CD4-positive, alpha-beta T cell treated with Interferon gamma for 1 hour (primary cell): Measurements from ENCODE around the gene GPR32.

Experiments used
- DNase-seq: peaks from one replicate; pipeline ENCODE4 v3.0.0-alpha.2; 2020

Gene GPR32

GRCh38 chr19:50785329-50785728 is 15.1 kb downstream of the GPR32 start:
- no peak for DNase-seq

GRCh38 chr19:50790396-50790795 is 20.1 kb downstream of the GPR32 start, which contains the start of gene ACP4:
ACP4 (plus strand) TSS chr19:50790415; CDS start chr19:50790415, 0 bp downstream.
- DNase-seq: no peak

- no peak for DNase-seq
These were observed 20.7 kb downstream of the GPR32 start for GRCh38 chr19:50790922-50791467.

DNA sequence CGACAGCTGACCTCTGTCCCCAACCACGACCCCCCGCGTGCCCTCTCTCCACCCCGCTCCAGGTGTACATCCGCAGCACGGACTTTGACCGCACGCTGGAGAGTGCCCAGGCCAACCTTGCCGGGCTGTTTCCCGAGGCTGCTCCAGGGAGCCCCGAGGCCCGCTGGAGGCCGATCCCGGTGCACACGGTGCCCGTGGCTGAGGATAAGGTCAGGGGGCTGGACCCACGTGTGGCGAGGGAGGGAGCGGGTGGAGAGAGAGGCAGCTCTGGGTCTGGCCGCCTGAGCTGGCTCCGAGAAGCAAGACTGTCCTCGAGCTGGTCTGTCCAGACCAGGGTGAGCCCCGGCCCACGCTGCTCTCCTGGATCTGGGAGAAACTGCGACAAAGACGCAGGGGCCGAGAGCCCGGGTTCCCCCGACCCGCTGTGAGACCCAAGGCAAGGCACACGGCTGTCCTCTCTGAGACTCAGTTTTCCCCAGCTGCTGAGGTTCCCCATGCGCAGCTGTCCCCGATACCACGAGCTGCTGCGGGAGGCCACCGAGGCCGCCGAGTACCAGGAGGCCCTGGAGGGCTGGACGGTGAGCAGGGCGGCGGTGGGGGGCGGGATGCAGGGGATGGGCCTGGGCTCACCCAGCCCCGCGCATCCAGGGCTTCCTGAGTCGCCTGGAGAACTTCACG is 21.5 kb downstream of the GPR32 start:
- no peak for DNase-seq

DNA sequence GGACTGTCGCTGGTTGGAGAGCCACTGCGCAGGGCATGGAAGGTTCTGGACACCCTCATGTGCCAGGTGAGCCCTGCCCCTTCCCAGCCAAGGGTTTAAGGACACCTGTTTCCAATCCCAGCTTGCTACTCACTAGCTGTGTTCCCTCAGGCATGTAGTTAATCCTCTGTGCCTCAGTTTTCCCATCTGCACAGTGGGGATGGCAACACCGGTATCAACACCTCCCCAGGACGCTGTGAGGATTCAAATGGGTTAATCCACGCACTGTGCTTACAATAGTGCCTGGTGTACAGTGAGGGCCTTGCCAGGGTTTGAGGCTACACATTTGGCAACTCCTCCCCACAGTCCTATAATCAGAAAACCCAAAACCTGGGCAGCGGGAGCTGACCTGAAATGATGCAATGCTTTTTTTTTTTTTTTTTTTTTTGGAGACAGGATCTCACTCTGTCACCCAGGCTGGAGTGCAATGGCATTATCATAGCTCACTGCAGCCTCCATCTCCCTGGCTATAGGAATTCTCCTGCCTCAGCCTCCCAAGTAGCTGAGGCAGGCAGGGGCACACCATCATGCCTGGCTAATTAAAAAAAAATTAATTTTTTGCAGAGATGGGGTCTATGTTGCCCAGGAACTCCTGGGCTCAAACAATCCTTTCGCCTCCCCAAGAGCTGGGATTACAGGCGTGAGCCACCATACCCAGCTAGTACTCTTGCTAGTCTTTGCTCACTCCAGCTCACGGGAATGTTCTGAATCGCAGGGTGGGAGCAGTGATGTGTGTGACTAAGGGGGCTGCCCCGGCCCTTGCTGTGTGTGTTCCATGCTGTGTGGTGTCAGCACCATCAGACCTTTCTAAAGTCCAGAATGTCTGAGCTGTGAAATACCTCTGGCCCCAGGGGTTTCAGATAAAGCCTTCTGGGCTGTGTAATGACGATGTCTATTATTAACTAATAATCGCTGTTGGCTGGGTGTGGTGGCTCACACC is 22.3 kb downstream of the GPR32 start:
- no peak for DNase-seq

DNA sequence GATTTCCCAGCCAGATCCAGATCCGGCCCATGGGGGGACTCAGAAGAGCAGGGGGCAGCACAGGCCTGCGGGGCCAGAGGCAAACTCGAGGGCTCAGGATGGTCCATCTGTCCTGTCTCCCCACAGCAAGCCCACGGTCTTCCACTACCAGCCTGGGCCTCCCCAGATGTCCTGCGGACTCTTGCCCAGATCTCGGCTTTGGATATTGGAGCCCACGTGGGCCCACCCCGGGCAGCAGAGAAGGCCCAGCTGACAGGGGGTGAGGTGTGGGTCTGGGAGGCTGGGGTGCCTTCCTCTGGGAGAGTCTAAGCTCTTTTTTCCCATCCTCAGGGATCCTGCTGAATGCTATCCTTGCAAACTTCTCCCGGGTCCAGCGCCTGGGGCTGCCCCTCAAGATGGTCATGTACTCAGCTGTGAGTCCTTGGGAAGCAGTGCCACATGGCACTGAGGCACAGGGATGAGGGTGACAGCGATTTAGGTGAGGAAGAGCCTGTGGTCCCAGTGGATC is 23.3 kb downstream of the GPR32 start:
- no peak for DNase-seq

DNA sequence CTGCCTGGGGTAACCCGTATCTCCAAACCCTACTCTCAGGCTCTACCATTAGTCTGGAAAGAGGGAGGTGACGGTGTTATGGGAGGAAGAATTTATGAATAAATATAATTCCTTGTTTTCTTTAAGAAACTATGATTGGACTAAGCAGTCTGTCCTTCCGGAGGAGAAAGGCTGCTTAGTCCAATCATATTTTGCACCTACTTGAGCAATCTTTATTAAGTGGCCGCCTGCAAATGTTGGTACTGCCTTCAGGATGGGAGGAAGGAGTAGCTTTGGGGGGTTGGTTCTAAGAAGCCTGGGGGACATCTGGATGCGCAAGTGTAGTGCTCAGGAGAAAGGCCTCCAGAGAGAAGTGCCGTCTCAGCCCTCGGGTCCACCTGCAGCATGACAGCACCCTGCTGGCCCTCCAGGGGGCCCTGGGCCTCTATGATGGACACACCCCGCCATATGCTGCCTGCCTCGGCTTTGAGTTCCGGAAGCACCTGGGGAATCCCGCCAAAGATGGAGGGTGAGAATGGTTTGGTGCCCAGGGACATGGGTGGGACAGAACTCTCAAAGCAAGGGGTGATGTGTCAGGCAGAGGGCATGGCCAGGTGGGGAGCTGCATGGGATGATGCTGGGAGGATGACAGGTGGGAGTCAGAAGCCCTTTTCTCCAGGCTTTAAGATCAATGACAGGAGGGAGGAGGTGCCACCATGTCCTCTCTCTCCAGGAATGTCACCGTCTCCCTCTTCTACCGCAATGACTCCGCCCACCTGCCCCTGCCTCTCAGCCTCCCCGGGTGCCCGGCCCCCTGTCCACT is 24.0 kb downstream of the GPR32 start:
- no peak for DNase-seq

- DNase-seq: no peak
These were observed 24.8 kb downstream of the GPR32 start for GRCh38 chr19:50794876-50795663.

- DNase-seq: no peak
These were observed 25.4 kb downstream of the GPR32 start for GRCh38 chr19:50795664-50796073.

DNA sequence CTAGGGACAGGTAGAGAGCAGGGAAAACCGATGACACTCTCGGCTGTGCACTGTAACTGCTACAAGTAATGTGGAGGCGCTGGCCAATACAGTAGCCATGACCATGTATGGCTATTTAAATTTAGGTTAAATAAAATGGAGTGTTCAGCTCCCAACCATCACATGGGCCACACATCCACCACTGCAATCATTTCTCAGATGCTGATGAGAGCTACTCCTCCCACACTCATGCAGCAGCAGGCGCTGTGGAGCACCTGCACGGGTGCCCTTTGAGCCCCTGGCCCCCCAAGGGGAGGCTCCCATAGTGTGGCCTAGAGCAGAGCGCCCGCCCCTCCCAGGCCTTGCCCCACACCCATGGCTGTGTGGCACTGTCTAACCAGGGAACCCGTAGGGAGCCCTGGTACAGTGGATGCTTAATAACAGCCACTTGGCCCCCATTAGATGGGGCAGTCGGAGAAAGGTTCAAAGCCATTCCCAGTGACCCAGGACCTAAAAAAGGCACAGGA is 25.9 kb downstream of the GPR32 start:
- DNase-seq: no peak

DNA sequence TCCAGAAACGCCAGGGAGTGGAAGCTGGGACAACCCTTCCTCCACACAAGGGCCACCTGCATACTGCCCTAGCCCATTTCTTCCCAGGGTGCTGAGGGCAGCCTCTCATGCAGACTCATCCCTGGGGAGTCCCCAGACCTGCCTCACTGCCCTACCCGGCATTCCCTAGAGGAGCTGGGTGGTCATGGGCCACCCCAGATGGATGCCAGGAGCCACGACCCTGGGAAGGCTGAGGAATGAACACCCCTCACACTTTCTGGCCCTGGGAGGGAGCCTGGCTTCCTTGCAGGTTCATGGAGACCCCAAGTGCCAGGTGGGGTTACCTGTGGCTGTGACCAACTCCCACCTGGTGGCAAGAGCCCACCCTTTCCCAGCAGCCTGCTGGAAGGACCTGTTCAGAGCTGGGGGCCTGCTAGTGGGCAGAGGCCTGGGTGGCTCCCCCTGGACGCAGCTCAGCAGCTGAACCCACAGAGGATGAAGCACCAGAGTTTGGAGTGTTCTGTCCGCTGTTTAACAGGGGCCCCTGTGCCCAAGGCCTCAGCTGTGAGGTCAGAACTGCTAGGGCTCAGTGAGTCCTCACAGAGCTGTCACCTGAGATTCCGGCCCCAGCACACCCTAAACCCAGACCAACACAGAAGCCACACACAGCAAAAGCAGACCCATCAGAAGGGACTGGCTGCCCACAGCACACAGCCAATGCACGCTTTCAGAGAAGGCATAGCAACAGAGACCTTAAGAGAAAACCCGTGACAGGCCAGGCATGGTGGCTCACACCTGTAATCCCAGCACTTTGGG is 26.6 kb downstream of the GPR32 start:
- DNase-seq: no peak

DNA sequence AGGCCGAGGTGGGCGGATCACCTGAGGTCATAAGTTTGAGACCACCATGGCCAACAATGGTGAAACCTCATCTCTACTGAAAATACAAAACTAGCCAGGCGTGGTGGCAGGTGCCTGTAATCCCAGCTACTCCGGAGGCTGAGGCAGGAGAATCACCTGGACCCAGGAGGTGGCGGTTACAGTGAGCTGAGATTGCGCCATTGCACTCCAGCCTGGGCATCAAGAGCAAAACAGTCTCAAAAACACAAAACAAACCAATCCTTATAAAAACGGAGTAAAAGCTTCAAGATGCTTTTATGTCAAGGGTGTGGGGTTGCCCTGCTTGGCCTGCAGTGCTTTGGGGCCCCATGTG is 27.1 kb downstream of the GPR32 start:
- DNase-seq: no peak

GRCh38 chr19:50797781-50798658 is 27.8 kb downstream of the GPR32 start:
- no peak for DNase-seq

GRCh38 chr19:50798659-50799546 is 28.6 kb downstream of the GPR32 start:
- no peak for DNase-seq

DNA sequence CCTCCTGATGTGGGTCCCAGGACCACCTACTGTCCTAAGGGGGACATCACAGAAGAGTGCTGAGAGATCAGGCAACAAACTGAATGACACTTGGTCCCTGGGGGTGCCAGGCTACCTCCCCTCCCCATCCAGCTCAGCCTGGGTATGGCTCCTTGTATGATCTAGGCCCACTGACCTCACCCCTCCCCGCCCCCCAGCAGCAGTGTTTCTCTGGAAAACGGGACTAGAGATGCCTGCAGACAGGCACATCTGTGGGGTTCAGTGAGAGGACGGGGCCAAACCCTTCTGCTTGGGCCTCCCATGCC is 29.2 kb downstream of the GPR32 start:
- DNase-seq: no peak

- DNase-seq: no peak
These were observed 30.8 kb downstream of the GPR32 start for GRCh38 chr19:50801107-50801506.

DNA sequence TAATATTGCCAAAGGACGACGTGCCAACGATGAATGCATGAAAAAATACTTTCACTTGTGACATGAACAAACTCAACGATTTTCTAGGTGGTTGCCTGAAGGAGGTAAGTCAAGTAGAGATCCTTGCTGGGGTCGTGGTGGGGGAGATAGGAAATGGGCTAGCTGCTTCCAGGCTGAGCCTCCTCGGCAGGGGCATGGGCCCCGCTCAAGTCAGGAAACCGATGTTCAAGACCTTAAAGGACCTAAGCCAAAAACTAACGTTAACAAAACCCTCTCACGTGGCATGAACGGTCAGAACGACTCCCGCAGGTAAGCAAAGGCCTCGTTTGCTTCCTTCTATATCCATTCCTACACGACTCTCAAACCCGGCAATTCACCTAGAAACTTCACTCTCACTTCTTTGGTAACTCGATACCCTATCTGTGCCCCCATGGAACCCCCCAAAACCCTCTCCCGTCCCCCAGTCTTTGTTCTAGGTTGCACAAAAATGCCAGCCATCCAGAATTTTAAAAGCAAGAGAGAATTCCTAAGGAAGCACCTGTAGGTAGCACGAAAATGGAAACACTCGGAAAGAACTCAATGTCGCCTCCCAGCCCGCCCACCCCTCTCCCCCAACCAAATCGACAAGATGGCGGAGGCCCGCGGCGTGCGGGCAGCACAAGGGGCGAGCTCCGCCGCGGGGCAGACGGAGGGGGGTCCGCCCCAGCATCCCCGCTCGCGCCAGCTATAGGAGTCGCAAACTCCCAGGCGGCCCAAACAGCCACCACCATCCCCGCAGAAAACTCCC is 33.6 kb downstream of the GPR32 start:
- no peak for DNase-seq
